ENCODE results near the gene TBC1D32.
"Not testable (repeated sequence)": the region's sequence is repeated elsewhere in the genome, so short reads cannot be mapped to it uniquely, and the experiment has no call there.

TBC1D32 gene

GRCh38 chr6:121187833-121188200 lies 146.5 kb downstream of the TBC1D32 start:
- TF ChIP-seq EZH2 (IDR thresholded peaks at IDR 0.05), result no peak
- Histone ChIP-seq H3K4me3 (no peak overlapping the region), H3K9me3 (ENCODE audit: low read depth, low read length) (no peaks in the 10 kb centered on the region), H3K27ac (no peak overlapping the region), H3K9ac (ENCODE audit: insufficient read length) (no peak overlapping the region), H3K36me3 (ENCODE audit: insufficient read depth, low read length) (no peaks in the 10 kb centered on the region)
- DNase-seq (ENCODE audit: low read depth, low spot score), result no peak

- no peak for TF ChIP-seq FOXP2 (optimal IDR thresholded peaks at IDR 0.05; ENCODE audit: control extremely low read depth, extremely low read length, insufficient read depth)
- TF ChIP-seq POLR2AphosphoS5 (IDR thresholded peaks at IDR 0.05; ENCODE audit: borderline replicate concordance, low read depth, low read length), result no peak
- TF ChIP-seq EZH2 (IDR thresholded peaks at IDR 0.05), result no peak
- no peak for DNase-seq (ENCODE audit: low read depth, low spot score)
- Histone ChIP-seq H3K9me3 (ENCODE audit: low read depth, low read length) (no peaks in the 10 kb centered on the region), H3K36me3 (ENCODE audit: insufficient read depth, low read length) (no peaks in the 10 kb centered on the region), H3K27ac (no peak overlapping the region), H3K9ac (ENCODE audit: insufficient read length) (no peak overlapping the region), H3K4me3 (no peak overlapping the region)
These were observed 147.0 kb downstream of the TBC1D32 start for GRCh38 chr6:121187200-121187832.

- H3K9me3 ChIP-seq (ENCODE audit: low read depth, low read length), result no peaks in the 10 kb centered on the region
- no peak for DNase-seq (ENCODE audit: low read depth, low spot score)
These were observed 150.5 kb downstream of the TBC1D32 start for GRCh38 chr6:121183742-121184141.

GRCh38 chr6:121175827-121176226 lies 158.5 kb downstream of the TBC1D32 start:
- no peak overlapping the region for H3K4me3 ChIP-seq
- TF ChIP-seq EZH2 (IDR thresholded peaks at IDR 0.05) (no peak), FOXP2 (optimal IDR thresholded peaks at IDR 0.05; ENCODE audit: control extremely low read depth, extremely low read length, insufficient read depth) (no peak), POLR2AphosphoS5 (IDR thresholded peaks at IDR 0.05; ENCODE audit: borderline replicate concordance, low read depth, low read length) (no peak)
- no peak overlapping the region for H3K9ac ChIP-seq (ENCODE audit: insufficient read length)
- H3K9me3 ChIP-seq (ENCODE audit: low read depth, low read length), result no peaks in the 10 kb centered on the region
- no peak overlapping the region for H3K27ac ChIP-seq
- DNase-seq (ENCODE audit: low read depth, low spot score), result no peak
- H3K36me3 ChIP-seq (ENCODE audit: insufficient read depth, low read length), result peaks cover 4% of the 10 kb centered on the region; the same call in 1 of the 2 replicates

More at GRCh38 chr6:121183742-121184141, 150.5 kb downstream of the TBC1D32 start:
- Histone ChIP-seq H3K27ac (no peak overlapping the region), H3K9ac (ENCODE audit: insufficient read length) (no peak overlapping the region), H3K36me3 (ENCODE audit: insufficient read depth, low read length) (peaks cover 9% of the 10 kb centered on the region; the same call in 1 of the 2 replicates), H3K4me3 (no peak overlapping the region)
- TF ChIP-seq EZH2 (IDR thresholded peaks at IDR 0.05) (no peak), FOXP2 (optimal IDR thresholded peaks at IDR 0.05; ENCODE audit: control extremely low read depth, extremely low read length, insufficient read depth) (no peak), POLR2AphosphoS5 (IDR thresholded peaks at IDR 0.05; ENCODE audit: borderline replicate concordance, low read depth, low read length) (no peak)

GRCh38 chr6:121172451-121172850 lies 161.8 kb downstream of the TBC1D32 start:
- H3K4me3 ChIP-seq; H3K9me3 ChIP-seq (ENCODE audit: low read depth, low read length); H3K27ac ChIP-seq; DNase-seq (ENCODE audit: low read depth, low spot score); H3K9ac ChIP-seq (ENCODE audit: insufficient read length); H3K36me3 ChIP-seq (ENCODE audit: insufficient read depth, low read length): not testable (repeated sequence)

- Histone ChIP-seq H3K4me3 (no peak overlapping the region), H3K9me3 (ENCODE audit: low read depth, low read length) (no peaks in the 10 kb centered on the region), H3K36me3 (ENCODE audit: insufficient read depth, low read length) (no peaks in the 10 kb centered on the region), H3K9ac (ENCODE audit: insufficient read length) (no peak overlapping the region), H3K27ac (no peak overlapping the region)
- TF ChIP-seq FOXP2 (optimal IDR thresholded peaks at IDR 0.05; ENCODE audit: control extremely low read depth, extremely low read length, insufficient read depth) (no peak), EZH2 (IDR thresholded peaks at IDR 0.05) (no peak), POLR2AphosphoS5 (IDR thresholded peaks at IDR 0.05; ENCODE audit: borderline replicate concordance, low read depth, low read length) (no peak)
- no peak for DNase-seq (ENCODE audit: low read depth, low spot score)
These were observed 162.4 kb downstream of the TBC1D32 start for GRCh38 chr6:121171879-121172278.

GRCh38 chr6:121161886-121162285 lies 172.4 kb downstream of the TBC1D32 start:
- DNase-seq (ENCODE audit: low read depth, low spot score), result no peak
- Histone ChIP-seq H3K4me3 (no peak overlapping the region), H3K36me3 (ENCODE audit: insufficient read depth, low read length) (peaks cover 17% of the 10 kb centered on the region; the same call in 1 of the 2 replicates), H3K9me3 (ENCODE audit: low read depth, low read length) (no peaks in the 10 kb centered on the region), H3K27ac (no peak overlapping the region), H3K9ac (ENCODE audit: insufficient read length) (no peak overlapping the region)
- TF ChIP-seq POLR2AphosphoS5 (IDR thresholded peaks at IDR 0.05; ENCODE audit: borderline replicate concordance, low read depth, low read length) (no peak), EZH2 (IDR thresholded peaks at IDR 0.05) (no peak), FOXP2 (optimal IDR thresholded peaks at IDR 0.05; ENCODE audit: control extremely low read depth, extremely low read length, insufficient read depth) (no peak)

DNA sequence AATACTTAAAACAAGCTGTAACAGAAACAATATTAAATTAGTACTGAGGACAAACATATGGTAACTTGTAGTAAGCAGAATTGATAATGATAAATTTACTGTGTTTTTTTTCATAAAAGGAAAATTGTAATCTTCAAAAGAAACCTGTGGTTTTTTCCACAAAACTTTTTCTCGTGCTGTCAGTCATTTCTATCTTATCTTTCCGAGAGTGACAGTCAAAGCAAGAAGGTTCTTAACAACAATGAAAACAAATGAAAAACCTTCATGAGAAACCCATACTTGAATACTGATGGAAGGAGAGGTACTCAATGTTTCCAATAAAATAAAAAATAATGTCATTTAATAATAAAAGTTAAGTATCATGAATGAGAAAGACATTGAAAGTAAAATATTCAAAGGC lies 174.0 kb downstream of the TBC1D32 start:
- no peak overlapping the region for H3K27ac ChIP-seq
- no peaks in the 10 kb centered on the region for H3K9me3 ChIP-seq (ENCODE audit: low read depth, low read length)
- TF ChIP-seq EZH2 (IDR thresholded peaks at IDR 0.05) (no peak), POLR2AphosphoS5 (IDR thresholded peaks at IDR 0.05; ENCODE audit: borderline replicate concordance, low read depth, low read length) (no peak), FOXP2 (optimal IDR thresholded peaks at IDR 0.05; ENCODE audit: control extremely low read depth, extremely low read length, insufficient read depth) (no peak)
- H3K4me3 ChIP-seq, result no peak overlapping the region
- H3K9ac ChIP-seq (ENCODE audit: insufficient read length), result no peak overlapping the region
- peaks cover 17% of the 10 kb centered on the region; the same call in 1 of the 2 replicates for H3K36me3 ChIP-seq (ENCODE audit: insufficient read depth, low read length)
- DNase-seq (ENCODE audit: low read depth, low spot score), result no peak

DNA sequence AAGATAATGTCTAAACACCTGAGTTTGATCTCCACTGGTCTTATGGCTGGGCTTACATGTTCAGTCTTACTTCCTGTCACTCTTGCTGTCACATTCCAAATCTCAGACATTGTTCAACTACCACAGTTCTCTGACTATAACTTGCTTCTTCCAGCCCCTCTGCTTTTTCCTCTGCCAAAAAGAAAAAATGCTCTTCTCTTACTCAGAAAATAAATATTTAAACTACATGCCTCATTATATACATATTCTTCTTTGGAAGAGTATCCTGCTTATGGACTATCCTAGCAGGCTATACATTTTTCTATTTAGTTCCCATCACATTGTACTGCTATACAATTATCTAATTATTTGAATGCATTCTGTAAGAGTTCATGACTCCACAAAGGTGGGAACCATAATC lies 175.4 kb downstream of the TBC1D32 start:
- peaks cover 20% of the 10 kb centered on the region; the same call in 1 of the 2 replicates for H3K36me3 ChIP-seq (ENCODE audit: insufficient read depth, low read length)
- H3K9ac ChIP-seq (ENCODE audit: insufficient read length), result no peak overlapping the region
- H3K27ac ChIP-seq, result no peak overlapping the region
- DNase-seq (ENCODE audit: low read depth, low spot score), result no peak
- no peak overlapping the region for H3K4me3 ChIP-seq
- no peaks in the 10 kb centered on the region for H3K9me3 ChIP-seq (ENCODE audit: low read depth, low read length)
- TF ChIP-seq POLR2AphosphoS5 (IDR thresholded peaks at IDR 0.05; ENCODE audit: borderline replicate concordance, low read depth, low read length), result no peak
- TF ChIP-seq FOXP2 (optimal IDR thresholded peaks at IDR 0.05; ENCODE audit: control extremely low read depth, extremely low read length, insufficient read depth), result no peak
- no peak for TF ChIP-seq EZH2 (IDR thresholded peaks at IDR 0.05)

All from SK-N-MC (cell line).